Stomach (tissue), 9 donors: ENCODE results near the gene NCOA1. TPM values are rescaled to one million over a fixed set of nuclear protein-coding genes. Genes with fewer than 3 reads are reported as not detected.

Source experiments
- DNase-seq, 2 donors: peaks; one replicate each; pipeline versions ENCODE4 v3.0.0 to v3.0.0-alpha.2; 2013 to 2019
- H3K27ac ChIP-seq, 5 donors: fragments of 200-600 bp in 4 of 5; sonication (generic) in 4 of 5; one replicate each; pipeline ENCODE4 v1.5.1; 2013 to 2019; ENCODE audit warnings: mild to moderate bottlenecking in 1 of 5, moderate library complexity in 1 of 5
- H3K27me3 ChIP-seq, 3 donors: fragments of 200-600 bp; sonication (generic); one replicate each; pipeline ENCODE4 v1.5.1; 2017 to 2019; ENCODE audit warnings: mixed run types in 1 of 3
- H3K36me3 ChIP-seq, 4 donors: fragments of 200-600 bp; sonication (generic); 1 replicate in 3 of 4; 2 replicates in 1 of 4; pipeline ENCODE4 v1.5.1; 2016 to 2019
- H3K4me1 ChIP-seq, 4 donors: fragments of 200-600 bp; sonication (generic); one replicate each; pipeline ENCODE4 v1.5.1; 2016 to 2019
- H3K4me3 ChIP-seq, 4 donors: fragments of 200-600 bp; sonication (generic) in 3 of 4; one replicate each; pipeline ENCODE4 v1.5.1; 2016 to 2019; ENCODE audit warnings: mild to moderate bottlenecking in 1 of 4
- H3K9me3 ChIP-seq, 4 donors: fragments of 200-600 bp; sonication (generic); one replicate each; pipeline ENCODE4 v1.5.1; 2016 to 2019
- EP300 ChIP-seq: sonication (generic); formaldehyde crosslinking; IDR thresholded peaks from one replicate; pipeline ENCODE4 v1.6.1; 2017; ENCODE audit warnings: antibody characterized with exemption
- POLR2A ChIP-seq, 4 donors: fragments of 450-650 bp; IDR thresholded peaks; one replicate each; pipeline ENCODE4 v1.6.1; 2016; ENCODE audit warnings: antibody characterized with exemption in 4 of 4, control low read depth in 2 of 4, mild to moderate bottlenecking in 1 of 4, moderate library complexity in 1 of 4
- POLR2AphosphoS5 ChIP-seq, 3 donors: sonication (generic); formaldehyde crosslinking; IDR thresholded peaks; one replicate each; pipeline ENCODE4 v1.6.1; 2016; ENCODE audit warnings: antibody characterized with exemption in 3 of 3
- WGBS, 5 donors: extraction: QIAGEN DNeasy Blood & Tissue Kit in 3 of 5; methylation state at CpG; one replicate each; pipeline versions ENCODE4 v1.1.5 to v1.1.7; 2013 to 2018; 5-methylcytosine and 5-hydroxymethylcytosine counted together
- intact Hi-C: fragments of 100-400 bp; cut with DNase I; formaldehyde crosslinking; loops from one replicate; pipeline ENCODE4 v1.15.1; 2023; ENCODE audit warnings: low total_unique reads
- polyA plus RNA-seq, 3 donors: library from polyadenylated mRNA; stranded (reverse); fragments of 200-250 nt; gene quantifications; one replicate each; pipeline ENCODE4 v1.2.3, GENCODE V29; 2013
- total RNA-seq, 5 donors: library from RNA; depleted of rRNA; stranded (reverse); fragments of >200 nt; gene quantifications; one replicate each; pipeline versions ENCODE4 v1.1.0 to v1.2.3, GENCODE V29; 2014 to 2016
- TF ChIP-seq, protein P1 (sequence below), 7 experiments: fragments of 450-650 bp in 4 of 7; fragments of 200-600 bp in 3 of 7; sonication (generic) in 3 of 7; IDR thresholded peaks; one replicate each; pipeline ENCODE4 v1.5.1; 2016 to 2019; ENCODE audit warnings: antibody characterized with exemption in 7 of 7, control low read depth in 2 of 7, mild to moderate bottlenecking in 1 of 7
- donor health status: healthy with polysubstance abuse.
- donor health status: Bipolar disorder and iron deficiency.
- donor health status: healthy.

The NCOA1 gene
- total and polyA plus RNA-seq, 8 donors = 7.3 to 223 (median 34.8) TPM

- Histone ChIP-seq H3K27ac (no peak overlapping the region), H3K4me3 (no peak overlapping the region)
Measured at GRCh38 chr2:24452502-24452885, 38.6 kb upstream of the NCOA1 start.

GRCh38 chr2:24453379-24454073, 37.5 kb upstream of the NCOA1 start:
- intact Hi-C loops = no loop called here

More at GRCh38 chr2:24452502-24452885, 38.6 kb upstream of the NCOA1 start:
- no peak for TF ChIP-seq POLR2AphosphoS5 (IDR thresholded peaks at IDR 0.05)
- no peak for TF ChIP-seq EP300
- TF ChIP-seq, protein P1, sequence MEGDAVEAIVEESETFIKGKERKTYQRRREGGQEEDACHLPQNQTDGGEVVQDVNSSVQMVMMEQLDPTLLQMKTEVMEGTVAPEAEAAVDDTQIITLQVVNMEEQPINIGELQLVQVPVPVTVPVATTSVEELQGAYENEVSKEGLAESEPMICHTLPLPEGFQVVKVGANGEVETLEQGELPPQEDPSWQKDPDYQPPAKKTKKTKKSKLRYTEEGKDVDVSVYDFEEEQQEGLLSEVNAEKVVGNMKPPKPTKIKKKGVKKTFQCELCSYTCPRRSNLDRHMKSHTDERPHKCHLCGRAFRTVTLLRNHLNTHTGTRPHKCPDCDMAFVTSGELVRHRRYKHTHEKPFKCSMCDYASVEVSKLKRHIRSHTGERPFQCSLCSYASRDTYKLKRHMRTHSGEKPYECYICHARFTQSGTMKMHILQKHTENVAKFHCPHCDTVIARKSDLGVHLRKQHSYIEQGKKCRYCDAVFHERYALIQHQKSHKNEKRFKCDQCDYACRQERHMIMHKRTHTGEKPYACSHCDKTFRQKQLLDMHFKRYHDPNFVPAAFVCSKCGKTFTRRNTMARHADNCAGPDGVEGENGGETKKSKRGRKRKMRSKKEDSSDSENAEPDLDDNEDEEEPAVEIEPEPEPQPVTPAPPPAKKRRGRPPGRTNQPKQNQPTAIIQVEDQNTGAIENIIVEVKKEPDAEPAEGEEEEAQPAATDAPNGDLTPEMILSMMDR (IDR thresholded peaks at IDR 0.05) = no peak
- no peak for TF ChIP-seq POLR2A (IDR thresholded peaks at IDR 0.05)
- peaks cover 0 to 13% (median 6%) of the 10 kb centered on the region in 4 donors for H3K9me3 ChIP-seq
- intact Hi-C loops = no loop called here
- WGBS, 5 donors = 70 to 85% (median 84%) methylated on average over 4 of the region's 4 CpGs
- peaks cover 0 to 28% (median 8%) of the 10 kb centered on the region in 4 donors for H3K4me1 ChIP-seq
- H3K36me3 ChIP-seq = no peaks in the 10 kb centered on the region
- DNase-seq = no peak
- H3K27me3 ChIP-seq = no peaks in the 10 kb centered on the region

GRCh38 chr2:24454294-24454693, 36.8 kb upstream of the NCOA1 start:
- Histone ChIP-seq H3K27me3 (no peaks in the 10 kb centered on the region), H3K4me3 (peak overlapping the region; percentile 11 to 31 (median 28)), H3K4me1 (peaks cover 0 to 28% (median 8%) of the 10 kb centered on the region in 4 donors), H3K9me3 (peaks cover 0 to 6% (median 3%) of the 10 kb centered on the region in 4 donors), H3K36me3 (no peaks in the 10 kb centered on the region), H3K27ac (peak overlapping the region in 3 of 5 donors; percentile 47 to 73 (median 60))
- intact Hi-C loops = no loop called here
- no peak for TF ChIP-seq EP300
- DNase-seq = peak in 1 of 2 donors; percentile 51
- 44 to 59% (median 46%) methylated on average over 12 of the region's 12 CpGs for WGBS, 5 donors

More at GRCh38 chr2:24453379-24454073, 37.5 kb upstream of the NCOA1 start:
- DNase-seq = no peak
- H3K36me3 ChIP-seq = no peaks in the 10 kb centered on the region
- H3K27ac ChIP-seq = peak overlapping the region in 3 of 5 donors; percentile 47 to 73 (median 60)
- H3K9me3 ChIP-seq = peaks cover 0 to 13% (median 6%) of the 10 kb centered on the region in 4 donors
- H3K27me3 ChIP-seq = no peaks in the 10 kb centered on the region
- no peak for TF ChIP-seq POLR2A (IDR thresholded peaks at IDR 0.05)
- TF ChIP-seq EP300 = no peak
- no peak for TF ChIP-seq POLR2AphosphoS5 (IDR thresholded peaks at IDR 0.05)
- TF ChIP-seq, protein P1 (IDR thresholded peaks at IDR 0.05) = no peak
- H3K4me3 ChIP-seq = peak overlapping the region in 3 of 4 donors; percentile 26 to 31 (median 29)
- WGBS, 5 donors = 76 to 87% (median 82%) methylated on average over 2 of the region's 2 CpGs
- H3K4me1 ChIP-seq = peaks cover 0 to 28% (median 8%) of the 10 kb centered on the region in 4 donors

DNA sequence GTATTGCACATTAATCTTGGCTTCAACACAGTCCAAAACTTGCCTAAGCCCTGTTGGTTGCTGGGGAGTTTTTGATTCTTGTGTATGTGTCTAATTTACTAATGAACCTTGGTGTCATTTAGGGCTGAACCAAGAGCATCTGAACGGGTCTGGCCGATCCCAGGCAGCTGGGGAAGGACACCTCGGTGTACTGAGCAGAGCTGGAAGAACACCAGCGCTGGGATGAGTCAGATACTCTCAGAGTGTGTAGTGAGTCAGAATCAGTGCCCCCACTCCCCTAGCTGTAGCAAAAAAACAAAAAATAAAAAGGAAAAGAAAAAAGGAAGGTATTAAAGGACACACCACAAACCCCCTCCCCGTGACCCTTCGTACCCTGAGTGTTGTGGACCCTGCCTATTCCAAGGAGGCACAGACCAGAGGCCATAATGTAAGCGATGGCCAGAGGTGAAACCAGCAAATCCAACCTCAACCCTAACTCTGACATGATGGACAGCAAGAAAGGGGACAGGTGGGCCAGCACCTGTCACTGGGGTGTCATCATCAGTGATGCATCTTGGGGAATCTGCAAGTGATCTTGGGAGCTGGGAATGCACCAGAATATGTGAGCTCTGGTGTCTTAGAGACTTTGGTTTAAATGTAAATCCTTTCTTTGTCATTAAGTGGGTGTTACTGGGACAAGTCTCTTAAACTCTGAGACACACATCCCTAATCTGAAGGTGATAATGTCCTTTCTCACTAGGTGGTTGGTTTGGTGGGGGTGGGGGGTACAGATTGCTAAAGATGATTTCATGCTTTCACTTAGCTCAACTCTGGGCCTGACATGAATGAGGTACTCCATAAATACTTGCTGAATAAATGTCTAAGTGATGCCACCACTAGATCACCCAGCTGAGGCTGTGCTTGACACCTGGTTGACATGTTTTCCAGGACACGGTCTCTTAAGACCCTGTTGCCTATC, 34.2 kb upstream of the NCOA1 start:
- no peak for TF ChIP-seq POLR2A (IDR thresholded peaks at IDR 0.05)
- TF ChIP-seq, protein P1 (IDR thresholded peaks at IDR 0.05) = no peak
- TF ChIP-seq EP300 = no peak
- TF ChIP-seq POLR2AphosphoS5 (IDR thresholded peaks at IDR 0.05) = no peak
- intact Hi-C loops = no loop called here
- Histone ChIP-seq H3K4me3 (no peak overlapping the region), H3K36me3 (no peaks in the 10 kb centered on the region), H3K27me3 (no peaks in the 10 kb centered on the region), H3K4me1 (peaks cover 0 to 28% (median 8%) of the 10 kb centered on the region in 4 donors), H3K27ac (peak overlapping the region in 1 of 5 donors; percentile 43), H3K9me3 (no peaks in the 10 kb centered on the region)
- WGBS, 5 donors = 57 to 76% (median 64%) methylated on average over 8 of the region's 8 CpGs
- peak; percentile 30 to 44 for DNase-seq
